HG03354 (cell line): ENCODE measurements around the gene RNF220.

Source experiments
- ATAC-seq: cut with Tn5 transposase; IDR thresholded peaks from one replicate; pipeline ENCODE4 v1.9.1; 2021; ENCODE audit warnings: mild to moderate bottlenecking; ENCODE audit not compliant: unreplicated experiment, poor library complexity, severe bottlenecking

The RNF220 gene

GRCh38 chr1:44511363-44511762, 106.3 kb downstream of the RNF220 start:
- ATAC-seq: no peak

- ATAC-seq: no peak
Observed at GRCh38 chr1:44511769-44512168, 106.7 kb downstream of the RNF220 start.

GRCh38 chr1:44512313-44512885, 107.3 kb downstream of the RNF220 start:
- ATAC-seq: no peak

- no peak for ATAC-seq
Observed at GRCh38 chr1:44513111-44513510, 108.1 kb downstream of the RNF220 start.

GRCh38 chr1:44514673-44515072, 109.6 kb downstream of the RNF220 start:
- ATAC-seq: no peak

DNA sequence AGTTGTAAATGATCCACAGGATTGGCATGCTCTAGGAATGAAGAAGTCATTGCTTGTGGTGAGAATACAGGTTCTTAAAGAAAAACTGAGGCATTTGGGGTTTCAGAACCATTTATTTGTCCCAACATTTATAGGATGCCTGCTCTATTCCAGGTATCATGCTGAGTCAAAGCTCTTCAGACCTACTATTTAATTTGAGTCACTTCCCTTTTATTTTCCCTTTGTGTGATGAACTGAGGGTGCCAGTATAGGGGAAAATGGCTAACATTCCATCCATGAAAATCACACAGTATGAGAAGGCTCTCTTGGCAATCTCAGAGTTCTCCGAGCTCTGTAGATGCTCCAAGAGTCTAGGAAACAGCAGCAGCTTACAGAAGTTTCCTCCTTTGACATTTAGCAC, 110.4 kb downstream of the RNF220 start:
- ATAC-seq: no peak

DNA sequence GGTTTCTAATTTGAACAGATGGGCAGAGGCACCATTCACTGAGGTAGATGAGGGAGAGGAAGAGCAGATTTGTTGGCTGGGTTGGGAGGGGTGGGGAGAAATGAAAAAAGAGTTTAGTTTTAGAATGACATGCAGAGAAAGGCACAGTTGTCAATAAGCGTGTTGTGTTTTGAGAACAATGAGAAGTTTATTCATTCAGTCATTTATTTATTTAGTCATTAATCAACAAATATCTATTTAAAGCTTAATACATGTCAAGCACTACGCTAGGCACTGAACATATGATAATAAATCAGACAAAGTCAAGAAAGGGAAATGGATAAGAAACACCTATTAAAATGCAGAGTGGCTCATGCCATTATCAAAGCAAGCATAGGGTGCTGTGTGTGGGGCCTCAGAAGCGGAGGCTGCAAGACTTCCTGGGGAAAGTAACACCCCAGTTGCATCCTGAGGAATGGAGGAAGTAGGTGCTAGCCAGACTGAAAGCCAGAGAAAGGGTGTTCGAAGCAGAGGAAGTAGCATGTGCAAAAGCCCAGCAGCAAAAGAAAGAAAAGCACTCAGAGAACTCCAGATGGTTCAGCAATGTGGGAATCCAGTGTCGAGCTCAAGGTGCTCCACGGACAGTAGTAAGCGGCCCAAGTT, 114.1 kb downstream of the RNF220 start:
- ATAC-seq: no peak

GRCh38 chr1:44521378-44522080, 116.5 kb downstream of the RNF220 start:
- ATAC-seq: no peak

- no peak for ATAC-seq
Observed at GRCh38 chr1:44523593-44524591, 118.8 kb downstream of the RNF220 start.

- ATAC-seq: no peak
Observed at GRCh38 chr1:44524655-44525500, 119.8 kb downstream of the RNF220 start.

DNA sequence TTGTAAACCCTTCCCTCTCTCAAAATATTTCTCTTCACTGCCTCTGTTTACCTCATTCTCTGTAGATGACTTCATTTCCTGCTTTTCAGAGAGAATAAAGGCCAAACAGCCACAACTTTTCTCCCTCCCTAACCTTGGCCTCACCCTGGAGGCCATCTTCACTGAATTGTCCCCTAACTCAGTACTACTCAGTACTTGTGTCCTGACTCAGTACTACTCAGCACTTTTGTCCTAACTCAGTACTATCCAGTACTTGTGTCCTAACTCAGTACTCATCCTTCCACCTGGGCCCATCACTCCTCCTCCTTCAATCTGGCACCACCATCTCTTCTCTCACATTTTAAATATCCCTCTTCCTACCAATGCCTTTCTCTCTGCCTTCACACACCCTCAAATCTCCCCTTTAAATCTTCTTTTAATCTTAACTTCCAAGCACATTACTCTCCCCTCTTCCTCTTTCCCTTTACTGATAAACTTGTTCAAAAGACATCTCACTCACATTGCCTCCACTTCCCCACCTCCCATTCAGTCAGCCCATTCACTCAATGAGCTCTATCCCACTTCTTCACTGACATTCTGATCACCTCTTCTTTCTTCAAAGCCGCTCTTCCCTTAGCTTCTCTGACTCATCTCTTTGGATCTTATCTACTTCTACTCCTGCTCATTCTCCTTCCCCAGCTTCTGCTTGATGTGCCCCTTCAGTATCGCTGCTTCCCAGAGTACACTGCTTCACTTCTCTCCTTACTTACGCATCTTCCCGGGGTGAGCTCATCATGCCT, 121.4 kb downstream of the RNF220 start:
- ATAC-seq: no peak

DNA sequence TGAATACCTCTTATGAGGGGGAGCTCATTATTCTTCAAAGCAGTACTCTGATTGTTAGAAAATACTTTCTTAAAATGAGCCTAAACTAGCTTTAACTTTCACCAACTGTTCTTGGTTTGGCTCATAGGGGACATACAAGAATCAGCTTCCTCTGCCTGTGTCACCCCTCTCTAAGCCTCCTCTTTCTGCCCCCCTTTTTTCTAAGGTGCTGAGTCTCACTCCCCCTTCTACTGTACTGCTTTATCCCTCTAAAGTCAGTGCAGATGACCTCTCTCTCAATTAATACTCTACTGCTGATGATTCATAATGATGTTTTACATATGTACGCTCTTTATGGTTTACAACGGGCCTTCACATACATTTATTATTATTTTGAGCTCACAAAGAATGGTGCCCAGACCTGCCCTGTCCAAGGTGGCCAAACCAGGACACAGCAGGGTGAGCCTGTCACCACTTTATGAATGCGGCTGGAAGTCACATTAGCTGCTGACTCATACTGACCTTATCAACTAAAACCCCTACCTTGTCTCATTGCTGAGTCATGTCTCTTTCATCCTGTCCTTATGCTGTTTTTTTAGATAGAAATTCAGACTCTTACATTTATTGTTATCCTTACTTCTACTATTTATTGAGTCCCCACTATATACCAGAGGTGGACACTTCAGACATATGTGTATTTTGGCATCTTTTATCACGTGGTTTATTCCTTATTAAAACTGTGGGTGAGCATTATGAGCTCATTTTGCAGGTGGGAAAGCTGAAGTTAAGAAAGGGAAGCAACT, 126.9 kb downstream of the RNF220 start:
- ATAC-seq: peak; percentile 61

DNA sequence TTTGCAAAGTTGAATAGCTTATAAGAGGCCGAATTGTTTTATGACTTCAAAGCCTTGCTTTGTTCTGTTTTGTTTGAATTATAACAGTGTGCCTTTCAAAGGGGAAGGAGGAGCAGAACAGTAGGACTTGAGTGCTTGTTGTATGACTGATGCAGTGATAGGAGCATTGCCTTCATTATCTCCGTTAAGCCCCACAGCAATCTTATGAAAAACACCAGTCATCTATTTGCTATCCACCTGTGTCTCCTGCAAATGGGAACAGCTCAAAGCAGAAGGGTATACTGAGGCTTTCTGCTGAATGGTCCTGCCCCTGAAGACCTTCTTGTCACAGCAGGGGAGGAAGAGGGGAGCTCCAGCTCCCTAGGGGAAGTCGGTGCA, 127.5 kb downstream of the RNF220 start:
- ATAC-seq: no peak

DNA sequence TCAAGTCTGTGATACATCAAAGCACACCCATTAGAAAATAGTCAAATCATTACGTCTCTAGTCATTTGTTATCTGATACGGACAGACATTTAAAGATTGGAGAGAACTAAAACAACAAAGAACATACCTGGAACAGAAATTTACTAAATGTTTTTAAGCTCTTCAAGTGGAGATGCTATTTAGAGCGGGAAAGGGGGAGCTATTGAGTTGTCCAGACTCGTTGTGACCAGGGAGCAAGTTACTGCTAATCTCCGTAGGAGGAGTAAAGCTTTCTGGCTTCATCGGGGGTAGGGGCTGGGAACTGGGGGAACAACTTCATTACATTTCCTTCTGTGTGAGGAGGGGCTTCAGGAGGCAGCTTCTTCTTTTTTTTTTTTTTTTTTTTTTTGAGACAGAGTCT, 129.7 kb downstream of the RNF220 start:
- no peak for ATAC-seq

DNA sequence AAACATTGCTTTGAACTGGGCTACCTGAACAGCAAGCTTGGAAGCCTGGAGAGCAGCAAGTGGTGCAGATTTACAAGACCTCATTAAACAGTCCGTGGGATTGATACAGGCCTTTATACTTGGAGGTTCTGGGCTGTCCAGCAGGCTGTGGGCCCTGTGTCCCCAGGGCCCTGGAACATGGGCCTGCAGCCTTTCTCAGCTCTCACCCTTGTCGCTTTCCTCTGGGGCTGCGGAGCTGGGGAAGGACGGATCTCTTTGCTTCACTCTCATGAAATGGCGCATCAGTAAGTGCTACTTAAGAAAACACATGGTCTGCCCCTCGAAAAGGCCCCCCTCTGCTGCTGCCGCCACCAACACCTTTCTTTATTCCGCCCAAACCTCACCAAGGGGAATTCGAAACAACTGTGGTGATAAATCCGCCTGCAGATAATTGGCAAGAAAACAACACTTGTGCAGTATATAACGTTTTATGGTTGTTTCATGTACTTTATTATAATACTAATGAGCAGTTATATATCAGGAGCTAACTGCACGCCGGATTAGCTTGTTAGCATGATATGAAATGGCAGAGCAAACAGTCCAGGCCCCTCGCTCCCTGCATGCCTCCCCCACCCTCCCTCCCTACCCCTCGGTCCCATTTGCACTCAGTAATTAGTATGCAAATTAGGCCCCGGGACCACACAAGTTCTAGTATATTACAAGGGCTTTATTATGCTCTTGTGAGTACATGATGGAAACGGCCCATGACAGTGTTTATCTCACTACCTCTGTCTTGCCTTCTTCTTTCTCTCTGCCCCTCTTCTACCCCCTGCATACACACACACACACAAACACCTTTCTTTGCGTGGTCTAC, 131.5 kb downstream of the RNF220 start:
- ATAC-seq: no peak

GRCh38 chr1:44537538-44537937, 132.5 kb downstream of the RNF220 start:
- no peak for ATAC-seq

DNA sequence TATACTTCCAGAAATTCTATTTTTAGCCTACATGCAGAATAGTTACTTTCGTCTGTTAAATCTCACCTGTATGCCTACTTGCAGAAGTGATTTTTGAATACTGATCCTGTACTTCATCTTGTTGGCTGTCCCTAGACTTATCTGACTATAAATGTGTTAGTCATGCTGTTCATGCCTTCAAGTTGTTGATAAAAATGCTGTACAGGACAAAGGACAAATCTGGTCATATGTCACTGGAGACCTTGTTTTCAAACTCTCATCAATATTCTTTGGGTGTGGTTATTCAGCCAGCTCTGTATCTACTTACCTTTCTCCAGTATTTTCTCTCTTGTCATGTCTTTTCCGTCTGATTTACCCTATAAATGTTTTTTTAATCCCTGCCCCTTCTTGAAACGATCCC, 132.9 kb downstream of the RNF220 start:
- ATAC-seq: no peak
